ENCODE data around the gene SEC22C.

The SEC22C gene

DNA sequence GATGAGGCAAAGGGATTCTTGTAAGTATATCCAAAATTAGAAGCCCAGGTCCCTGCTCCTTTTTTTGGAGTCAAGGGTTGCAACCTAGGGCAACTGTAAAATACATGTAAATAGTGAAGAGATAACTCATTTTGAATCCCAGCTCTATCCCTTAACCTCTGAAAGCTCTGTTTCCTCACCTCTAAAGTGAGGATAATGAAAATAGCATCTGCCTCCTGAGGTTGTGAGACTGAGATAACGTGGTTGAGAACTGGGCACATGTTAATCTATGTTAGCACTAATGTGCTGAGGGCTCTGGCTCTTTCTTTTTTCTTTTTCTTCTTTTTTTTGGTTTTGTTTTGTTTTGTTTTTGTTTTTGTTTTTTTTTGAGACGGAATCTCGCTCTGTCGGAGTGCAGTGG is 13.9 kb upstream of the SEC22C start:
- Histone ChIP-seq H3K4me1 (ENCODE audit: control insufficient read depth in 1 of 2, insufficient read depth in 2 of 2, low read length in 2 of 2) (peaks cover 4 to 5% of the 10 kb centered on the region in 2 experiments), H2AFZ (ENCODE audit: insufficient read depth, low read length, poor library complexity) (no peak overlapping the region), H2BK12ac (ENCODE audit: low read length) (no peak overlapping the region), H3K79me2 (ENCODE audit: control insufficient read depth, insufficient read depth, low read length, poor library complexity) (peaks cover 6% of the 10 kb centered on the region), H4K8ac (ENCODE audit: low read depth, low read length) (no peak overlapping the region), H4K91ac (ENCODE audit: low read depth, low read length) (no peak overlapping the region), H3K4me3 (ENCODE audit: low read depth, low read length) (no peak overlapping the region), H3K4me2 (ENCODE audit: low read length) (no peak overlapping the region), H3K27ac (ENCODE audit: low read depth, low read length) (no peak overlapping the region), H3K18ac (ENCODE audit: low read length) (no peak overlapping the region), H2BK5ac (ENCODE audit: low read depth, low read length, poor library complexity) (no peak overlapping the region), H2BK120ac (ENCODE audit: insufficient read depth, low read length, poor library complexity) (no peak overlapping the region), H3K23ac (ENCODE audit: low read length) (no peak overlapping the region), H3K79me1 (ENCODE audit: low read length) (peaks cover 6% of the 10 kb centered on the region), H3K4ac (ENCODE audit: low read depth, low read length) (no peak overlapping the region), H3K9me3 (ENCODE audit: insufficient read depth, low read depth, low read length) (no peaks in the 10 kb centered on the region), H4K12ac (ENCODE audit: low read depth, low read length) (no peak overlapping the region), H3K9ac (ENCODE audit: low read length) (no peak overlapping the region), H3K14ac (ENCODE audit: low read length) (no peak overlapping the region), H3K36me3 (ENCODE audit: control insufficient read depth in 1 of 2, insufficient read depth in 2 of 2, low read length in 2 of 2) (peaks cover 2 to 5% of the 10 kb centered on the region in 2 experiments), H2AK5ac (ENCODE audit: low read length) (no peak overlapping the region), H3K27me3 (ENCODE audit: insufficient read depth, low read length) (no peaks in the 10 kb centered on the region)
- no CpG with 5 or more reads among the region's 4 CpGs for WGBS (ENCODE audit: extremely low coverage, insufficient coverage, insufficient read length)
- DNase-seq, result no peak

DNA sequence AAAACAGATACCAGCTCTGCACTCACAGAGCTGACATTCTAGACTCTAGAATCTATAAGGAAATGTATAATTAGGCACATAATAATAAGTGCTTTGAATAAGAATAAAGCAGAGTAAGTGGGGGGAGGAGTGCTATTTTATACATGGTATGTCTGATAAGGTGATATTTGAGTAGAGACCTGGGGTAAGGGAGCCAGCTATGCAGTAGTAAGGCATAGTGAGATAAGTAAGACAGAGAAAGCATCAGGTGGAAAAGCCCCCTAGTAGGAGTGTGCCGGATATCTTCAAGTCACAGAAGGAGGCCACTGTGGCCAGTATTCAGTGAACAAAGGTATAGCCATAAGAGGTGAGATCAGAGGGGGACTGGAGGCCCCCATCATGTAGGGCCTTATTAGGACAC is 11.9 kb upstream of the SEC22C start:
- Histone ChIP-seq H4K12ac (ENCODE audit: low read depth, low read length) (no peak overlapping the region), H3K23ac (ENCODE audit: low read length) (no peak overlapping the region), H3K9ac (ENCODE audit: low read length) (no peak overlapping the region), H3K14ac (ENCODE audit: low read length) (no peak overlapping the region), H3K4me2 (ENCODE audit: low read length) (no peak overlapping the region), H3K9me3 (ENCODE audit: insufficient read depth, low read depth, low read length) (no peaks in the 10 kb centered on the region), H3K4me3 (ENCODE audit: low read depth, low read length) (no peak overlapping the region), H4K91ac (ENCODE audit: low read depth, low read length) (no peak overlapping the region), H3K4me1 (ENCODE audit: control insufficient read depth in 1 of 2, insufficient read depth in 2 of 2, low read length in 2 of 2) (peaks cover 11 to 12% of the 10 kb centered on the region in 2 experiments), H2BK12ac (ENCODE audit: low read length) (no peak overlapping the region), H3K79me2 (ENCODE audit: control insufficient read depth, insufficient read depth, low read length, poor library complexity) (peaks cover 6% of the 10 kb centered on the region), H3K27me3 (ENCODE audit: insufficient read depth, low read length) (no peaks in the 10 kb centered on the region), H2BK5ac (ENCODE audit: low read depth, low read length, poor library complexity) (no peak overlapping the region), H3K36me3 (ENCODE audit: control insufficient read depth in 1 of 2, insufficient read depth in 2 of 2, low read length in 2 of 2) (peaks cover 2 to 5% of the 10 kb centered on the region in 2 experiments), H3K27ac (ENCODE audit: low read depth, low read length) (no peak overlapping the region), H2AFZ (ENCODE audit: insufficient read depth, low read length, poor library complexity) (no peak overlapping the region), H2BK120ac (ENCODE audit: insufficient read depth, low read length, poor library complexity) (no peak overlapping the region), H3K18ac (ENCODE audit: low read length) (no peak overlapping the region), H2AK5ac (ENCODE audit: low read length) (no peak overlapping the region), H3K79me1 (ENCODE audit: low read length) (peaks cover 7% of the 10 kb centered on the region), H4K8ac (ENCODE audit: low read depth, low read length) (no peak overlapping the region), H3K4ac (ENCODE audit: low read depth, low read length) (no peak overlapping the region)
- DNase-seq, result no peak
- WGBS (ENCODE audit: extremely low coverage, insufficient coverage, insufficient read length), result no CpG with 5 or more reads among the region's 1 CpG

DNA sequence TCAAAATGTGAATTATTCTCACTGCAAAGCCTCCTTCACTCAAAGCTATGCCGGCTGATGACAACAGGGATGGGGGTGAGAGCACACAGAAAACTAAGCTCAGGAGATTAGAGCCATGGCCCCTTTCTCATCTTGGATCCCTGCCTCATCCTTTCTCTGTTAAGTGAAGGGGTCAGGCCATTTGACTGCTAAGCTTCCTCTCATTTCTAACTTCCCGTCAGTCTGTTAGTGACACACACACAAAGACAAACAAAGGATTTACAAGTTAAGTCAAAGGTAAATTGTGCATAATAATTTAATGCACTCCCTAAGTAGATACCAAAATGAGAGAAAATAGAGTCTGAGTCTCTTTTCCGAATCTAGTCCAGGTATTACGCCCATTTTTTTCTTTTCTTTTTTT is 10.0 kb upstream of the SEC22C start:
- H3K18ac ChIP-seq (ENCODE audit: low read length), result no peak overlapping the region
- no peak overlapping the region for H4K91ac ChIP-seq (ENCODE audit: low read depth, low read length)
- no peak overlapping the region for H4K12ac ChIP-seq (ENCODE audit: low read depth, low read length)
- H2AFZ ChIP-seq (ENCODE audit: insufficient read depth, low read length, poor library complexity), result no peak overlapping the region
- H3K27me3 ChIP-seq (ENCODE audit: insufficient read depth, low read length), result no peaks in the 10 kb centered on the region
- peaks cover 7% of the 10 kb centered on the region for H3K79me1 ChIP-seq (ENCODE audit: low read length)
- no peak overlapping the region for H3K23ac ChIP-seq (ENCODE audit: low read length)
- no peak overlapping the region for H2AK5ac ChIP-seq (ENCODE audit: low read length)
- H3K4me1 ChIP-seq (ENCODE audit: control insufficient read depth in 1 of 2, insufficient read depth in 2 of 2, low read length in 2 of 2), result peaks cover 11 to 12% of the 10 kb centered on the region in 2 experiments
- H3K27ac ChIP-seq (ENCODE audit: low read depth, low read length), result no peak overlapping the region
- no peak overlapping the region for H3K4me3 ChIP-seq (ENCODE audit: low read depth, low read length)
- H3K9me3 ChIP-seq (ENCODE audit: insufficient read depth, low read depth, low read length), result no peaks in the 10 kb centered on the region
- H3K14ac ChIP-seq (ENCODE audit: low read length), result no peak overlapping the region
- H3K4ac ChIP-seq (ENCODE audit: low read depth, low read length), result peak overlapping the region; percentile 81
- peak overlapping the region; percentile 67 for H4K8ac ChIP-seq (ENCODE audit: low read depth, low read length)
- no peak overlapping the region for H2BK12ac ChIP-seq (ENCODE audit: low read length)
- H3K9ac ChIP-seq (ENCODE audit: low read length), result no peak overlapping the region
- H3K36me3 ChIP-seq (ENCODE audit: control insufficient read depth in 1 of 2, insufficient read depth in 2 of 2, low read length in 2 of 2), result peaks cover 0 to 5% of the 10 kb centered on the region in 2 experiments
- peaks cover 6% of the 10 kb centered on the region for H3K79me2 ChIP-seq (ENCODE audit: control insufficient read depth, insufficient read depth, low read length, poor library complexity)
- H2BK120ac ChIP-seq (ENCODE audit: insufficient read depth, low read length, poor library complexity), result no peak overlapping the region
- no peak overlapping the region for H2BK5ac ChIP-seq (ENCODE audit: low read depth, low read length, poor library complexity)
- WGBS (ENCODE audit: extremely low coverage, insufficient coverage, insufficient read length), result no CpG with 5 or more reads among the region's 4 CpGs
- DNase-seq, result no peak
- H3K4me2 ChIP-seq (ENCODE audit: low read length), result peak overlapping the region; percentile 64

GRCh38 chr3:42590989-42591756 is 9.4 kb upstream of the SEC22C start:
- H3K4me3 ChIP-seq (ENCODE audit: low read depth, low read length), result peak overlapping the region; percentile 94
- H2BK120ac ChIP-seq (ENCODE audit: insufficient read depth, low read length, poor library complexity), result peak overlapping the region; percentile 6
- H2AK5ac ChIP-seq (ENCODE audit: low read length), result peak overlapping the region; percentile 3
- H2BK5ac ChIP-seq (ENCODE audit: low read depth, low read length, poor library complexity), result no peak overlapping the region
- peak overlapping the region; percentile 81 for H3K4ac ChIP-seq (ENCODE audit: low read depth, low read length)
- no CpG with 5 or more reads among the region's 44 CpGs for WGBS (ENCODE audit: extremely low coverage, insufficient coverage, insufficient read length)
- DNase-seq, result peak in 1 of 2 donors; percentile 22
- H3K27me3 ChIP-seq (ENCODE audit: insufficient read depth, low read length), result no peaks in the 10 kb centered on the region
- no peak overlapping the region for H3K23ac ChIP-seq (ENCODE audit: low read length)
- H3K4me1 ChIP-seq (ENCODE audit: control insufficient read depth in 1 of 2, insufficient read depth in 2 of 2, low read length in 2 of 2), result peaks cover 11 to 12% of the 10 kb centered on the region in 2 experiments
- H3K4me2 ChIP-seq (ENCODE audit: low read length), result peak overlapping the region; percentile 64
- no peak overlapping the region for H2BK12ac ChIP-seq (ENCODE audit: low read length)
- H3K9ac ChIP-seq (ENCODE audit: low read length), result peak overlapping the region; percentile 90
- H4K8ac ChIP-seq (ENCODE audit: low read depth, low read length), result peak overlapping the region; percentile 67
- no peak overlapping the region for H4K91ac ChIP-seq (ENCODE audit: low read depth, low read length)
- H3K36me3 ChIP-seq (ENCODE audit: control insufficient read depth in 1 of 2, insufficient read depth in 2 of 2, low read length in 2 of 2), result peaks cover 0 to 5% of the 10 kb centered on the region in 2 experiments
- H3K79me1 ChIP-seq (ENCODE audit: low read length), result peaks cover 7% of the 10 kb centered on the region
- no peaks in the 10 kb centered on the region for H3K9me3 ChIP-seq (ENCODE audit: insufficient read depth, low read depth, low read length)
- H3K27ac ChIP-seq (ENCODE audit: low read depth, low read length), result no peak overlapping the region
- H3K79me2 ChIP-seq (ENCODE audit: control insufficient read depth, insufficient read depth, low read length, poor library complexity), result peaks cover 6% of the 10 kb centered on the region
- H3K18ac ChIP-seq (ENCODE audit: low read length), result peak overlapping the region; percentile 47
- peak overlapping the region; percentile 46 for H3K14ac ChIP-seq (ENCODE audit: low read length)
- no peak overlapping the region for H4K12ac ChIP-seq (ENCODE audit: low read depth, low read length)
- peak overlapping the region; percentile 11 for H2AFZ ChIP-seq (ENCODE audit: insufficient read depth, low read length, poor library complexity)

Data from trophoblast cell (in vitro differentiated cells and primary cell).